ENCODE results near the gene GRK5.
A peak's percentile ranks its signal among the peaks of the same experiment; 100 is the strongest.
"Not testable (repeated sequence)": the region's sequence is repeated elsewhere in the genome, so short reads cannot be mapped to it uniquely, and the experiment has no call there.

GRK5 gene

GRCh38 chr10:119273413-119273812 is 66.0 kb downstream of the GRK5 start:
- H3K36me3 ChIP-seq: no peaks in the 10 kb centered on the region
- no peaks in the 10 kb centered on the region for H3K27me3 ChIP-seq
- peaks cover 40 to 54% of the 10 kb centered on the region in 2 experiments for H3K4me1 ChIP-seq (ENCODE audit: control insufficient read depth in 1 of 2, insufficient read depth in 1 of 2, low read depth in 1 of 2, low read length in 1 of 2)
- no peak overlapping the region for H3K4me3 ChIP-seq (ENCODE audit: low read depth in 1 of 2, low read length in 1 of 2)
- H3K27ac ChIP-seq: peak overlapping the region; percentile 93
- no peaks in the 10 kb centered on the region for H3K9me3 ChIP-seq
- no peak for TF ChIP-seq CTCF (IDR thresholded peaks at IDR 0.05)

- no peaks in the 10 kb centered on the region for H3K27me3 ChIP-seq
- H3K27ac ChIP-seq: no peak overlapping the region
- no peaks in the 10 kb centered on the region for H3K9me3 ChIP-seq
- no peaks in the 10 kb centered on the region for H3K36me3 ChIP-seq
- TF ChIP-seq CTCF (IDR thresholded peaks at IDR 0.05): no peak
- H3K4me3 ChIP-seq (ENCODE audit: low read depth in 1 of 2, low read length in 1 of 2): no peak overlapping the region
- peaks cover 36 to 46% of the 10 kb centered on the region in 2 experiments for H3K4me1 ChIP-seq (ENCODE audit: control insufficient read depth in 1 of 2, insufficient read depth in 1 of 2, low read depth in 1 of 2, low read length in 1 of 2)
Measured at GRCh38 chr10:119274519-119275045, 67.2 kb downstream of the GRK5 start.

GRCh38 chr10:119275085-119275484 is 67.7 kb downstream of the GRK5 start:
- Histone ChIP-seq H3K4me1 (ENCODE audit: control insufficient read depth in 1 of 2, insufficient read depth in 1 of 2, low read depth in 1 of 2, low read length in 1 of 2) (peaks cover 32 to 42% of the 10 kb centered on the region in 2 experiments), H3K27me3 (no peaks in the 10 kb centered on the region), H3K9me3 (no peaks in the 10 kb centered on the region), H3K36me3 (no peaks in the 10 kb centered on the region), H3K27ac (no peak overlapping the region), H3K4me3 (ENCODE audit: low read depth in 1 of 2, low read length in 1 of 2) (no peak overlapping the region)
- TF ChIP-seq CTCF (IDR thresholded peaks at IDR 0.05): no peak

- H3K36me3 ChIP-seq; H3K4me3 ChIP-seq (ENCODE audit: low read depth in 1 of 2, low read length in 1 of 2); H3K9me3 ChIP-seq; H3K27ac ChIP-seq; H3K27me3 ChIP-seq: not testable (repeated sequence)
- peaks cover 21 to 40% of the 10 kb centered on the region in 2 experiments for H3K4me1 ChIP-seq (ENCODE audit: control insufficient read depth in 1 of 2, insufficient read depth in 1 of 2, low read depth in 1 of 2, low read length in 1 of 2)
Measured at GRCh38 chr10:119276194-119276593, 68.8 kb downstream of the GRK5 start.

- Histone ChIP-seq H3K4me3 (ENCODE audit: low read depth in 1 of 2, low read length in 1 of 2) (no peak overlapping the region), H3K9me3 (no peaks in the 10 kb centered on the region), H3K4me1 (ENCODE audit: control insufficient read depth in 1 of 2, insufficient read depth in 1 of 2, low read depth in 1 of 2, low read length in 1 of 2) (peaks cover under 1 to 20% of the 10 kb centered on the region in 2 experiments), H3K36me3 (no peaks in the 10 kb centered on the region), H3K27me3 (no peaks in the 10 kb centered on the region), H3K27ac (no peak overlapping the region)
- TF ChIP-seq CTCF (IDR thresholded peaks at IDR 0.05): no peak
Measured at GRCh38 chr10:119278126-119278709, 70.8 kb downstream of the GRK5 start.

- Histone ChIP-seq H3K27me3 (no peaks in the 10 kb centered on the region), H3K4me3 (ENCODE audit: low read depth in 1 of 2, low read length in 1 of 2) (no peak overlapping the region), H3K4me1 (ENCODE audit: control insufficient read depth in 1 of 2, insufficient read depth in 1 of 2, low read depth in 1 of 2, low read length in 1 of 2) (peaks cover 0 to 25% of the 10 kb centered on the region in 2 experiments), H3K9me3 (no peaks in the 10 kb centered on the region), H3K36me3 (no peaks in the 10 kb centered on the region), H3K27ac (no peak overlapping the region)
- TF ChIP-seq CTCF (IDR thresholded peaks at IDR 0.05): no peak
Measured at GRCh38 chr10:119279441-119279840, 72.1 kb downstream of the GRK5 start.

All from neutrophil (primary cell).